HFF-Myc (cell line): ENCODE results near the gene MAGI1.

Experiments used
- DNase-seq: peaks from one replicate; pipeline ENCODE4 v3.0.0-alpha.2; 2011; ENCODE audit warnings: low read depth; ENCODE audit errors: extremely low read depth
- H3K4me3 ChIP-seq: replicated peaks from 2 replicates; pipeline ENCODE4 v1.5.1; 2011; ENCODE audit warnings: low read depth, mild to moderate bottlenecking, control low read depth, low read length
- CTCF ChIP-seq: IDR thresholded peaks from 2 replicates; pipeline ENCODE4 v1.5.1; 2012; ENCODE audit warnings: mild to moderate bottlenecking, low read depth, low read length, control low read depth; ENCODE audit errors: missing control alignments

MAGI1 gene

GRCh38 chr3:65856907-65857306, 181.8 kb downstream of the MAGI1 start:
- no peak for TF ChIP-seq CTCF
- no peak overlapping the region for H3K4me3 ChIP-seq
- DNase-seq: no peak

GRCh38 chr3:65855370-65856100, 183.2 kb downstream of the MAGI1 start:
- TF ChIP-seq CTCF: no peak
- DNase-seq: no peak
- H3K4me3 ChIP-seq: no peak overlapping the region

GRCh38 chr3:65854606-65855304, 184.0 kb downstream of the MAGI1 start:
- DNase-seq: no peak
- no peak overlapping the region for H3K4me3 ChIP-seq

DNA sequence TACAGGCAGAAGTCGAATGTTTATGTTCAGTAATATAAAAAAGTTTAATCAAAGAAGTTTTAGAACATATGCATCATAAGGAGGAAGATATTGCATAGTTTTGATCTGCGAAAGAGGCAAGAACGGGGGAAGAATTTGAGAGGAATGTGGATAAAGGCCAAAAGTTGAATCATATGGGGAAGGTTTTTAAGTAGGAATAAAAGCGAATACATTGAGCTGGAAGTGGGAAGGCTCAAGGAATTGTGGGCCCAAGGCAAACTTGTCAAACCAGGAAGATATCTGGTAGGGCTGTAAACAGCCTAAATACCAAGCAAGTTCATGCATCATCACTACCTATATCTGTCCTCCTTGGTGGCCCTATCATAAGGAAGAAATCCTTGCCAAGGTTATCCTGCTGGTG, 186.9 kb downstream of the MAGI1 start:
- H3K4me3 ChIP-seq: no peak overlapping the region
- no peak for TF ChIP-seq CTCF
- DNase-seq: no peak

More at GRCh38 chr3:65854606-65855304, 184.0 kb downstream of the MAGI1 start:
- no peak for TF ChIP-seq CTCF

DNA sequence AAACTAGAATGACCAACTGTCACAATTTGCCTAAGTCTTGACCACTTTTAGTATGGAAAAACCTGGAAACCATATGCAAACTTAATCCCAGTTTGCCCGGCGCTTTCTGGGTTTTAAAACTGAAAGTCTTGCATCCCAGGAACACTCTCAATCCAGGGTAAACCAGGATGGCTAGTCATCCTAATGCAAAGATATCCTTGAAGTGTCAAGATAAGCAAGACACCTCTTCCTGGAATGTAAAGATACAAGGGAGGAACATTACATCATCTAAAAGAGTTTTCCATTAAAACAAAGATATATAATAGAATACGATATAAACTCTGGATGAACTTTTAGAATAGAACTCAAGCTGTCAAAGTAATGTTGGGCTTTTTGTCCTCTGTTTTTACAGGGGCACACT, 188.5 kb downstream of the MAGI1 start:
- H3K4me3 ChIP-seq: no peak overlapping the region
- TF ChIP-seq CTCF: no peak
- DNase-seq: no peak

DNA sequence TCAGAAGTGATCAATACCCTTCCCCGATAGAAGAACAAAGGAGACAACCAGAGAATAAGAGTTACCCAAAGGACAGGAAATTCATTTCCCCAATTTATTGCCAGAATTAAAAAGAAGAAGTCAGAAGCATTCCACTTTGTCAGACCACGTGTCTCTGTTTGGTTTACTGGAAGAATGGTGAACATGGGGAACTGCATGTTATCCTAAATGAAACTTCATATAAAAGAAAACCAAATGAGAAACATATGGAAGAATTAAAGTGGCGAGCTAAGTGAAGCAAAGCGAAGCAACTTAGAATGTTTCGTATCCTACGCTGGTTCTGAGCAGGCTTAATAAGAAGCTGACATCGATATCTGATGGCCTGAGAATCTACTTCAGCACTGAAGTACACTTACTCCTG, 190.7 kb downstream of the MAGI1 start:
- no peak overlapping the region for H3K4me3 ChIP-seq
- no peak for TF ChIP-seq CTCF

GRCh38 chr3:65846936-65847335, 191.8 kb downstream of the MAGI1 start:
- H3K4me3 ChIP-seq: no peak overlapping the region
- DNase-seq: no peak
- no peak for TF ChIP-seq CTCF

More for the DNA sequence above, 190.7 kb downstream of the MAGI1 start:
- no peak for DNase-seq
